Endothelial cell of umbilical vein (primary cell): ENCODE results near the gene CSMD2. TPM values are rescaled to one million over a fixed set of nuclear protein-coding genes. Genes with fewer than 3 reads are reported as not detected.

Source experiments
- BruUV-seq: library from RNA; stranded (reverse); fragments of 400-500 nt; replicated peaks from 2 replicates; lab custom pipeline; 2021; lab: Mats Ljungman, UMichigan
- CTCF ChIA-PET: fragments of 300-600, 350-600 bp; sonication (Branson Sonifier 250); formaldehyde crosslinking; loops from one replicate; lab custom pipeline; 2021; ENCODE audit warnings: antibody characterized with exemption, inconsistent platforms; lab: Charles Lee
- POLR2A ChIA-PET: fragments of 300-600, 350-600 bp; sonication (Branson Sonifier 250); formaldehyde crosslinking; loops from one replicate; lab custom pipeline; 2021; ENCODE audit warnings: antibody characterized with exemption, inconsistent platforms; lab: Charles Lee
- DNase-seq: peaks from one replicate; pipeline ENCODE4 v3.0.0-alpha.2; 2011; ENCODE audit warnings: low read depth, low spot score
- FAIRE-seq: peaks from 2 replicates; lab custom pipeline; 2011; peaks lifted over from hg19 to GRCh38; lab: Jason Lieb, UNC
- H2AFZ ChIP-seq: 2 replicates; pipeline ENCODE4 v1.6.0; 2012; ENCODE audit warnings: low read depth, low read length, control low read depth, inconsistent platforms
- H3K27ac ChIP-seq: 2 replicates; pipeline ENCODE4 v1.5.1; 2011; ENCODE audit warnings: low read depth, mild to moderate bottlenecking, control low read depth, low read length, moderate library complexity; ENCODE audit not compliant: insufficient read depth
- H3K27me3 ChIP-seq, 2 experiments: 2 replicates each; pipeline versions ENCODE4 v1.6.0 to v1.6.1; 2011; ENCODE audit warnings: low read length in 2 of 2, mixed read lengths in 1 of 2; ENCODE audit not compliant: control insufficient read depth in 2 of 2, insufficient read depth in 2 of 2
- H3K36me3 ChIP-seq, 2 experiments: 2 replicates in 1 of 2; 3 replicates in 1 of 2; pipeline ENCODE4 v1.5.1; 2011; ENCODE audit warnings: low read length in 2 of 2, mild to moderate bottlenecking in 1 of 2, moderate library complexity in 1 of 2; ENCODE audit not compliant: control insufficient read depth in 2 of 2, insufficient read depth in 2 of 2; ENCODE audit errors: extremely low read depth in 1 of 2
- H3K4me1 ChIP-seq: 3 replicates; pipeline ENCODE4 v1.5.1; 2011; ENCODE audit warnings: mild to moderate bottlenecking, low read length; ENCODE audit not compliant: control insufficient read depth, insufficient read depth; ENCODE audit errors: extremely low read depth
- H3K4me2 ChIP-seq: 2 replicates; pipeline ENCODE4 v1.6.1; 2011; ENCODE audit warnings: low read length, control low read depth, mixed read lengths; ENCODE audit not compliant: insufficient read depth
- H3K4me3 ChIP-seq, 3 experiments: fragments of 200-600 bp in 1 of 3; sonication (generic), shearing (Covaris generic) in 1 of 3; replicated peaks in 1 of 3; 2 replicates each; pipeline ENCODE4 v1.5.1; 2011 to 2016; ENCODE audit warnings: control low read depth in 3 of 3, low read length in 3 of 3, mild to moderate bottlenecking in 2 of 3, inconsistent platforms in 1 of 3, low read depth in 1 of 3, moderate library complexity in 1 of 3; ENCODE audit not compliant: insufficient read depth in 1 of 3
- H3K79me2 ChIP-seq: 2 replicates; pipeline ENCODE4 v1.6.0; 2012; ENCODE audit warnings: low read length, inconsistent platforms; ENCODE audit not compliant: control insufficient read depth, insufficient read depth
- H3K9ac ChIP-seq: replicated peaks from 2 replicates; pipeline ENCODE3; 2011; ENCODE audit warnings: low read length, control low read depth; ENCODE audit not compliant: insufficient read depth; ENCODE audit errors: extremely low read depth
- H3K9me1 ChIP-seq: replicated peaks from 3 replicates; pipeline ENCODE4 v1.6.0; 2011; ENCODE audit warnings: mild to moderate bottlenecking, low read length; ENCODE audit not compliant: control insufficient read depth, insufficient read depth; ENCODE audit errors: extremely low read depth
- H3K9me3 ChIP-seq: replicated peaks from 2 replicates; pipeline ENCODE4 v1.5.1; 2012; ENCODE audit warnings: low read length, inconsistent platforms; ENCODE audit not compliant: control insufficient read depth, insufficient read depth
- H4K20me1 ChIP-seq: replicated peaks from 2 replicates; pipeline ENCODE3; 2011; ENCODE audit warnings: mild to moderate bottlenecking, low read length; ENCODE audit not compliant: control insufficient read depth, insufficient read depth; ENCODE audit errors: extremely low read depth
- CTCF ChIP-seq, 2 donors: IDR thresholded peaks; 1 replicate in 1 of 2; 2 replicates in 1 of 2; pipeline ENCODE4 v1.5.1; 2011; ENCODE audit warnings: low read length in 2 of 2, mild to moderate bottlenecking in 2 of 2, moderate library complexity in 2 of 2, control low read depth in 1 of 2, inconsistent platforms in 1 of 2, low read depth in 1 of 2; ENCODE audit not compliant: insufficient read depth in 1 of 2; ENCODE audit errors: extremely low read depth in 1 of 2
- EZH2 ChIP-seq: IDR thresholded peaks from 2 replicates; pipeline ENCODE4 v1.6.1; 2012; ENCODE audit warnings: borderline replicate concordance, low read depth, mild to moderate bottlenecking, moderate library complexity, low read length, inconsistent platforms; ENCODE audit not compliant: severe bottlenecking
- FOS ChIP-seq: IDR thresholded peaks from 2 replicates; pipeline ENCODE4 v1.6.1; 2011; ENCODE audit warnings: mild to moderate bottlenecking, low read length, moderate library complexity, borderline replicate concordance; ENCODE audit not compliant: insufficient read depth
- GATA2 ChIP-seq: IDR thresholded peaks from 2 replicates; pipeline ENCODE4 v1.7.0; 2011; ENCODE audit warnings: low read depth, mild to moderate bottlenecking, moderate library complexity, mixed read lengths, low read length; ENCODE audit not compliant: insufficient read length, insufficient read depth
- JUN ChIP-seq: IDR thresholded peaks from 2 replicates; pipeline ENCODE4 v1.6.1; 2011; ENCODE audit warnings: borderline replicate concordance, low read depth; ENCODE audit not compliant: insufficient read length, insufficient read depth
- MYC ChIP-seq: IDR thresholded peaks from one replicate; pipeline ENCODE4 v1.6.1; 2011; ENCODE audit warnings: mild to moderate bottlenecking, low read depth, low read length
- POLR2A ChIP-seq: IDR thresholded peaks from 2 replicates; pipeline ENCODE4 v1.6.1; 2012; ENCODE audit warnings: low read depth, mild to moderate bottlenecking, control low read depth, low read length
- POLR2AphosphoS5 ChIP-seq: IDR thresholded peaks from 2 replicates; pipeline ENCODE4 v1.6.1; 2012; ENCODE audit warnings: low read depth, mild to moderate bottlenecking, control low read depth, low read length, moderate library complexity; ENCODE audit not compliant: insufficient read depth
- dilution Hi-C: fragments of 300-500 bp; cut with MboI; formaldehyde crosslinking; loops from one replicate; pipeline ENCODE4 v1.15.0; 2019; ENCODE audit warnings: low sequenced_read_pairs; ENCODE audit not compliant: extremely low pct_ligation_motif_present
- intact Hi-C: fragments of 100-400 bp; cut with micrococcal nuclease; formaldehyde crosslinking; loops from one replicate; pipeline ENCODE4 v1.10.0; 2022
- polyA plus RNA-seq, 4 experiments: library from polyadenylated mRNA; depleted of rRNA in 3 of 4; stranded (reverse) in 3 of 4; unstranded in 1 of 4; fragments of >200 nt; gene quantifications; 2 replicates each; pipeline versions ENCODE4 v1.2.1 to v1.2.3, GENCODE V29; 2011 to 2012; ENCODE audit warnings: missing spikeins in 1 of 4
- total RNA-seq: library from RNA; stranded (reverse); gene quantifications from 2 replicates; pipeline ENCODE4 v1.2.3, GENCODE V29; 2021
- TF ChIP-seq, protein P1 (sequence below): IDR thresholded peaks from 2 replicates; pipeline ENCODE4 v1.6.1; 2011; ENCODE audit not compliant: insufficient read depth, insufficient read length

The CSMD2 gene
- total and polyA plus RNA-seq, 2 donors (not counting 3 experiments of a cell fraction or from before 2014, with no cell fraction given), result under 0.01 TPM; not detected in 1

DNA sequence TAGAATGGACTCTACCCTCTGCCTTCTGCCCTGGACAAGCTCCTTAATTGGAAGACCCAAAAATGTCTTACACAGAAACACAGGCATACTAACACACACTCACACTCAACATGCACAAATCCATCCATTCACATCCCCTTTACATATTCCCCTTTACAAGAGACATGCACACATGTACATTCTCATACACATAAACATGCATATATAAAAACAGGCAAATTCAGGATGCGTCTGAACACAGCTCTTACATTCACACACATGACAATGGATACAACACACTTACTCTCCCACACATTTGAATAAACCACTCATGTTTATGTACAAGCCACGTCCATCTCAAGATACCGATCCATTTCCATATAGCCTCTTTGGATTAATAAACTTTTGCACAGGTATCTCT is 216.7 kb downstream of the CSMD2 start:
- TF ChIP-seq POLR2AphosphoS5, result no peak
- Histone ChIP-seq H3K9ac (no peak overlapping the region), H3K27ac (no peak overlapping the region), H3K4me2 (no peak overlapping the region), H3K4me3 (no peak overlapping the region), H3K4me1 (no peaks in the 10 kb centered on the region), H3K79me2 (no peaks in the 10 kb centered on the region), H3K9me1 (no peaks in the 10 kb centered on the region), H3K27me3 (no peaks in the 10 kb centered on the region), H3K9me3 (peaks cover 5% of the 10 kb centered on the region), H4K20me1 (no peaks in the 10 kb centered on the region), H2AFZ (no peak overlapping the region), H3K36me3 (no peaks in the 10 kb centered on the region)
- no TSS peak for BruUV-seq
- dilution Hi-C loops, result no loop called here
- intact Hi-C loops, result no loop called here
- FAIRE-seq, result no peak
- DNase-seq, result no peak
- CTCF ChIA-PET, result no interaction called here
- POLR2A ChIA-PET, result no interaction called here

- no peaks in the 10 kb centered on the region for H3K27me3 ChIP-seq
- no TSS peak for BruUV-seq
- no peaks in the 10 kb centered on the region for H3K4me1 ChIP-seq
- H4K20me1 ChIP-seq, result no peaks in the 10 kb centered on the region
- no peak overlapping the region for H3K27ac ChIP-seq
- DNase-seq (no peak), FAIRE-seq (no peak)
- H3K4me3 ChIP-seq, result no peak overlapping the region
- POLR2A ChIA-PET, result no interaction called here
- no peak overlapping the region for H3K4me2 ChIP-seq
- no peaks in the 10 kb centered on the region for H3K9me1 ChIP-seq
- no peaks in the 10 kb centered on the region for H3K79me2 ChIP-seq
- dilution Hi-C loops, result no loop called here
- no peak overlapping the region for H2AFZ ChIP-seq
- peaks cover 5% of the 10 kb centered on the region for H3K9me3 ChIP-seq
- H3K9ac ChIP-seq, result no peak overlapping the region
- intact Hi-C loops, result no loop called here
- TF ChIP-seq EZH2, result no peak
- no peak for TF ChIP-seq CTCF (IDR thresholded peaks at IDR 0.05; ENCODE audit: extremely low read depth in 1 of 2, insufficient read depth in 1 of 2, low read depth in 1 of 2, low read length in 2 of 2)
- no peak for TF ChIP-seq FOS
- TF ChIP-seq JUN, result no peak
- no peak for TF ChIP-seq POLR2AphosphoS5
- no peak for TF ChIP-seq POLR2A
- TF ChIP-seq MYC, result no peak
- TF ChIP-seq, protein P1, sequence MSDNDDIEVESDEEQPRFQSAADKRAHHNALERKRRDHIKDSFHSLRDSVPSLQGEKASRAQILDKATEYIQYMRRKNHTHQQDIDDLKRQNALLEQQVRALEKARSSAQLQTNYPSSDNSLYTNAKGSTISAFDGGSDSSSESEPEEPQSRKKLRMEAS, result no peak
- no peak for TF ChIP-seq GATA2
- CTCF ChIA-PET, result no interaction called here
- no peaks in the 10 kb centered on the region for H3K36me3 ChIP-seq
Observed at GRCh38 chr1:33946836-33947235, 218.2 kb downstream of the CSMD2 start.
